ENCODE data around the gene COX5A.
"Not testable (repeated sequence)": the region's sequence is repeated elsewhere in the genome, so short reads cannot be mapped to it uniquely, and the experiment has no call there.

COX5A gene

DNA sequence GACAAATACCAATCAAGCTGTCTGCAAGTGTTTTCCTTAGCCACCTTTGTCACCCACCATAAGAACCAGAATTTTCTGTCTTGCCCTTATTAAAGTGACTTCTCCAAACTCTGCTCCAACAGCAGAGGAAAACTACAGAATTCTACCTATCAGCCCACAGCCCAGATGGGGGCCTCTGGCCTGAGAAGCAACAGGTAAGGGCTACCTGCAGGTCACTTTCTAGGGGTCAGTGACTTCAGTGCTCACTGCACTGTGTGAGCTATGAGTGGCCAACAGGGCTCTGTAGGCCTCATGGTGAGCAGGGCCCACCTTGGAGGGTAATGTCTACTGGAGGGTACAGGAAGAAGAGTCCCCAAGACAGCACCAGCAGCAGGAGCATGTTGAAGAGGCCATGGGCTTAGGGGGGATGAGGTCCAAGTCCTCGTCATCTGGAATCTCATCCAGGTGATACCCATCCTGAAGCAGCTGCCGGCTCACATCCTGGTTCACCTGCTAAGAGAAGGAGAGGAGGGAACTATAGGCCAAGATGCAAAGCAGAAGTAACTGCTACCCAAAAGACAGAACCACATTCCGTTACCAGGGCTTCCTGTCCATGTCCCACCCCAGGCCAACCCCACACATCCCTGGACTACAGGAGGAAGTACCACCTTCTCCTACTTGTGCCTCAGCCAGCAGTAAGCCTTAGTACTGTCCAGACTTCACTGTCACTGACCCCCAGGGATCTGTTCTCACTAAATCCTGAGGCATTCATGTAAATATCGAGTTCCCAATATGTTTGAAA, 35.4 kb downstream of the COX5A start:
- DNase-seq (ENCODE audit: low read depth in 2 of 2) = no peak

DNA sequence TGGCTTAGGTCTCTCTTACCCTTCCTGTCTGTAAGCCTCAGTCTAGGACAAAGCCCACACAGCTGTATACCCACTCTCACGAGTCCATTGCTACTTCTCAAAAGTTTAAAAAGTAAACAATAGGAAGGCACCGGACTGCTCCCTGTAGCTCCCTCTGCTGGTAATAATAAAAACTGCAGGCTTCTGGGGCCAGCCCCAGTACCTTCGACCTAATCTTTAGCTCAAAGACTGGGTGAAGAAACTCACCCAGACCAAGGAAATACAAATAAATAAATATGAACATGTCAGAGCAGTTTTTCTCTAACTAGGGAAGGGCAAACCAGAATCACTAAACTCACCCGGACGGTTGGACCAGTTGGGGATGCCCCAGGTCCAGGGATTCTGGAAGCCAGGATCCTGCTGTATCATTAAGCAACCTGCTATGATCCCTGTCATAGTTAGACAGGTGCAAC, 36.2 kb downstream of the COX5A start:
- DNase-seq (ENCODE audit: low read depth in 2 of 2) = peak in 1 of 2 experiments; percentile 53

DNA sequence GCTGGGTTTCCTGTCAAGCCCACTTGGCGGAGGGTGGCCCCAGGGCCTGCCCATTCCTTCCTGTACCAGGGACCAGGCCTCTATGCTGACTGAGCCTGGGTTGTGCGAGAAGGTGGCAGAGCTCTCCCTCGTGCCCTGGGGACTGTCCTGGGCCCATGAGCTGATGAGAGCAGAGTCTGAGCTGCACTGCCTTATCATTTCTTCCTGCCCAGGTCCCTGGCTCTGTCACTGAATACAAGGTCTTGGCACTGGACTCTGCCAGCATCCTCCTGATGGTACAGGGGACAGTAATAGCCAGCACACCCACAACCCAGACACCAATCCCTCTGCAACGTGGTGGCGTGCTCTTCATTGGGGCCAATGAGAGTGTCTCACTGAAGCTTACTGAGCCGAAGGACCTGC, 40.6 kb downstream of the COX5A start:
- no peak for DNase-seq (ENCODE audit: low read depth in 2 of 2)

DNA sequence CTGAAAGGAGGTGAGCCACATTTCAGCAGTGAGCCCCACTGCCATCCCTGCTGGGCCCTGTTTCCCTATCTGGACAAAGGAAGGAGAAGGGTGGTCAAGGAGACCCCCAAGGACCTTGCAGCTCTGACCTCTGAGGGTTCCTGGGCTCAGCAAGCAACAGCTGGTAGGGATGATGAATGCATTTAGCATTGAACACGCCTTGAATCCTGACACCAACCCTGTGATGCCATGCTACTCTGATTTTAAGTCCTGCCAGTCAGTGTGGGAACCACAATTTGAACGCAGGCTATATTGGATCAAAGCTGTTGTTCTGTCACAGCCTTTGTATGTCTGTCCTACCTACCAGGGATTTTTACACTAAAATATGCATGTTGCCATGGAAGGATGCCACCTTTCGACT, 41.6 kb downstream of the COX5A start:
- DNase-seq (ENCODE audit: low read depth in 2 of 2) = no peak

DNA sequence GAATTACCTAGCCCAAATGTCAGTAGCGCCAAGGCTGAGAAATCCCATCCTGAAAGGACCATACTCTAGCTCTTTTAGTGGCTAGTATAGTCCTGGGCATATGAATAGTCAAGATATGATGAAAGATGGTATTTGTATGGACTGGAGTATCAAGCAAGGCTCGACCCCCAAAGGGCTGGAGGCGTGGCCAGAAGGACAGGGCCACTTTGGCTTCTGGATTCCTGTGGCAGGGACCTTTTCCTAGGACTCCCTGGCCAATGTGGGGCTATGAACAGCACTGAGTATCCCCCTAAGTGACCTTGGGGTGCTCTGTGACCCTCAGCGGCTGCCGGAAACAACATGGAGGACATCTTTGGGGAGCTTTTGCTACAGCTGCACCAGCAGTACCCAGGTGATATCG, 42.0 kb downstream of the COX5A start:
- DNase-seq (ENCODE audit: low read depth in 2 of 2) = no peak

DNA sequence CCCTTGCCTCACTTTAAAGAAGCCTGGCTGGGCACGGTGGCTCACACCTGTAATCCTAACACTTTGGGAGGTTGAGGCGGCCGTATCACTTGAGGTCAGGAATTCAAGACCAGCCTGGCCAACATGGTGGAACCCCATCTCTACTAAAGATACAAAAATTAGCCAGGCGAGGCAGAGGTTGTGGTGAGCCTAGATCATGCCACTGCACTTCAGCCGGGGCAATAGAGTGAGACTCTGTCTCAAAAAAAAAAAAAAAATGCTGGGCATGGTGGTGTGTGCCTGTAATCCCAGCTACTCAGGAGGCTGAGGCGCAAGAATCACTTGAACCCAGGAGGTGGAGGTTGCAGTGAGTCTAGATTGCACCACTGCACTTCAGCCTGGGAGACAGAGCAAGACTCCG, 43.5 kb downstream of the COX5A start:
- not testable (repeated sequence) for DNase-seq (ENCODE audit: low read depth in 2 of 2)

DNA sequence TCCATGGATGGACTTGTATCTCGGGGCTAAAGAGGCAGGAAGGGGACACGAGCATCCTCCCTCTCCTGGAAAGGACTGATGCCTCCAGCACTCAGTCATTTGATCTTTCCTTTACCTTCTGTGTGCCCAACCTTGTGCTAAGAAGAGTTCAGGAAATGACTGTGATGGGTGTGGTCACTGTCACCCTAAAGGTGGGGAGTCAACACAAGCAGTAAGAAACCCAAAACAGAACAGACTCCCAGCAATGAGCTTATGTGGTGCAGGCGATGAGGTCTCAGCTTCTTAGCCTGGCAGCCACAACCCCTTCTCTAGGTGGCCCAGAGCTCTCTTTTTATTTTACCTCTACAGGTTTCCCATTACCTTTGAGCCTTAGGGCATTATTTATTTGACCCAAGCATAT, 44.2 kb downstream of the COX5A start:
- no peak for DNase-seq (ENCODE audit: low read depth in 2 of 2)

DNA sequence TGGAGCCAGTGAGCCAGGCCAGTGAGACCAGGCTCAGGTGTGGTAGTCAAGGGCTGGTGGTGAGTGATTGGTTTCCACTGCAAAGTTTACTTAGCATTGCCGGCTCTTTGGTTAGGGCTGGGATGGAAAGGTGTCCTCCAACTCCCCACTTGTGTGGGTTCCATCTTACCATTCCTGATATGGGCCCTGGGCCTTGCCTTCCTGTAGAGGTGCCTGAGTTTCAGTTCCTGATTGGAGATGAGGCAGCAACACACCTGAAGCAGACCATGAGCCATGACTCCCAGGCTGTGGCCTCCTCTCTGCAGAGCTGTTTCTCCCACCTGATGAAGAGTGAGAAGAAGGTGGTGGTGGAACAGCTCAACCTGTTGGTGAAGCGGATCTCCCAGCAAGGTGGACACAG, 44.9 kb downstream of the COX5A start:
- DNase-seq (ENCODE audit: low read depth in 2 of 2) = no peak

DNA sequence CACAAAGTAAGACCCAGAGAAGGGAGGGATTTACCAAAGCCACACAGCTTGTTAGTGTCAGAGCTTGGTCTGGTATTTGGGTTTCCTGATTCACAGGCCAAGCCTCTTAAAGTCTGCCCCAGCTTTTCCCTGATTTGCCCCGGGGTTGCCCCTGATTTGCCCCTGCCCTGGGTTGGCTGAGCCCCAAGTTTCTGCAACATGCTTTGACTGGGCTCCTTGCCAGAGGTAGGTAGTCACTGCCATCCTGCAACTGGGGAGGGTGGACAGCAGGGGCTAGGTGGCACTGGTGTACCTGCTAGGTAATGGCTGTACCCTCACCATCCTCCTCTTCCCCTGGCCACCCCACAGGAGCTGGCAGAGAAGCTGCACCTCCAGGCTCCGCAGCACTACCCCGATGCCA, 45.6 kb downstream of the COX5A start:
- no peak for DNase-seq (ENCODE audit: low read depth in 2 of 2)

DNA sequence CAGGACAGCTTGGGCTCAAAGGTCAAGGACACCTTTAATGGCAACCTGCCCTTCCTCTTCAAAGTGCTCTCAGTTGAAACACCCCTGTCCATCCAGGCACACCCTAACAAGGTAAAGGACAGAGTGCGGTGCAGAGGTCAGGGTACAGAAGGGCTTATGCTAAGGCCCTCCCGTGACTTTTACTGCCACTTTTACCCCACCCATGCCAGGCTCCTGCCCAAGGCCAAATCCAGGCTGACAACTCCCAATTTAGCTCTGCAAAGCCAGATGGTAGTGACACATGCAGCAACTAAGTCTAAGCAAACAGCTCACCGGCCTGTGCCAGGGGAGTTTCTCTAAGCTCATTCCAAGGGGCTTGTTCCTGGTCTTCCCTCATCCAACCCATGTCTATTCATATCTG, 46.4 kb downstream of the COX5A start:
- DNase-seq (ENCODE audit: low read depth in 2 of 2) = no peak

DNA sequence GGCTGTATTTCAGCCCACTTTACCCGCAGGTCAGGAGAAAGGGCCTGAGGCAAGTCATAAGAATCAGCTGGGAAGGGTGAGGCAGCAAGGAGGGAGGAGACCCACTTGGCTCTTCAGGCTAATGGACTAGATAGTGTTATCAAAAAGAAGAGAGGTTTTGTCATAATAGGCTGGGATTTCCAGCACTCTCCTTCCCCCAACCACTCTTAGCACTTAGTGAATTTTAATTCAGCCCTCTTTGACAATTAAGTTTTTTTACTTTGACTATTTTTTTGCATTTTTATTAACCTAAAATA, 47.3 kb downstream of the COX5A start:
- no peak for DNase-seq (ENCODE audit: low read depth in 2 of 2)

DNA sequence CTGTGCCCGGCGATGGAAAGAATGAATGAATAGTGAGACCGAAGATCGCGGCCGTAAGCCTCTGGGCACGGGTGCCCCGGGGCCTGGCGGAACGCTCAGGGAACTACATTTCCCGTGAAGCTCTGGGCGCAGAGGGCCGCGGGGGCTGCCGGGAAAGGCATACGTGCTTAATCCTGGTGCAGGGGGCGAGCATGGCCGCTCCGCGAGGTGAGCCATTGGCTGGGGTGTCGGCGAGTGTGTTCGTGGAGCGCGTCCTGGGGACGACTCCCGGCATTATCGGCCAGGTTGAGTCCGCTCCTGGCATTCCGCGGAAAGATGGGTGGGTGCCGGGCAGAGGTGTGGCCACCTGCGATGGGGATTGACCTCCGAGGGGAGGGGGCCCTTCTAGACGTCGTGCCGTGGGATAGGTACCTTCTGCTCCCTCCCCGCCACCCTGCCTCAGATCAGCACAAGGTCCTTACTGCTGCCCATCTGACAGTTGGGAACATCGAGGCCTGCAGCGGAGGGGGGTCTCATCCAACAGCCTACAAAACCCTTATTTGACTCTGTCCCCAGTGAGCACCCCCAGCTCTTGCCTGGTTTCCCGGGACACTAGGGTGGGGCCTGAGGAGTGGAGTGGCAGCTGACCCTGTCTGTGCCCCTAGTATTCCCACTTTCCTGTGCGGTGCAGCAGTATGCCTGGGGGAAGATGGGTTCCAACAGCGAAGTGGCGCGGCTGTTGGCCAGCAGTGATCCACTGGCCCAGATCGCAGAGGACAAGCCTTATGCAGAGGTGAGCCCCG, 47.8 kb downstream of the COX5A start, which contains the start of gene MPI:
TSS of gene MPI (plus strand) at position 160 of the 782 bp plus-strand sequence. CDS start at position 192, 32 bp downstream.
- DNase-seq (ENCODE audit: low read depth in 2 of 2) = peak; percentile 77 to 87

DNA sequence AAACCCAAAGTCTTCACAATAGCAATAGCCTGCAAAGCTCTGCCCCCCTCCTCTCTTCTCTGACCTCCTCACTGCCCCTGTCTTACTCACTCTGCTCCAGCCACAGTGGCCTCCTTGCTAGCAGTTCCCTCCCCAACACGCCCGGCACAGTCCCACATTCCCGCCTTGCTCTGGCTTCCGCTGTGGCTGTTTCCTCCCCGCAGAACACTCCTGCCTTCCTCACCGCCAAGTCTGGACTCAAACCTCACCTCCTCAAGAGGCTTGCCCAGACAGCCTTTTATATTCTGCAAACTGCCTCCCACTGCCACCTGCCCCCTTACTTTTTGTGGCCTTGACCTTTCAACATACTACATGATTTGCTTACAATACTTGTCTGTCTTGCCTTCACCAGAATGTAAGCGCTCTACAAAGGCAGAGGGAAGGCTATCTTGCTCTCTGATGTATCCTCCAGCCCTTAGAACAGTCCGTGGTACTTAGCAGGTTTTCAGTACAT, 48.4 kb downstream of the COX5A start:
- peak in 1 of 2 experiments; percentile 18 for DNase-seq (ENCODE audit: low read depth in 2 of 2)

DNA sequence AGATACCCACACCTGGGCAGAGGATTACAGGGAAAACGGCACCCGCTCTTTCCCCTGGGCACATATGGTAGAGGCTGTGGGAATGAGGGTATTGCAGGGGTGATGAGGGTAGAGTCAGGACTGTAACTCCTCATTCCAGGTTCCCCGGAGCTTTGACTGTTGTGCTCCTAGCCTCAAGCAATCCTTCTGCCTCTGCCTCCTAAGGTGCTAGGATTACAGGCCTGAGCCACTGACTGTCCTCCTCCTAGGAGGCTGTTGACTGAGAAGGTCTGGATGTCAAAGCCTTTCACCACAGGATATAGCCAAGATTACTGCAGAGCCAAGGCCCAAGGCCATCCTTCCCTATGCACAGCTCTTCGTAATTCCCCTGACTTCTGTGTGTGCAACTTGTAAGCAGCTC, 49.2 kb downstream of the COX5A start:
- no peak for DNase-seq (ENCODE audit: low read depth in 2 of 2)

DNA sequence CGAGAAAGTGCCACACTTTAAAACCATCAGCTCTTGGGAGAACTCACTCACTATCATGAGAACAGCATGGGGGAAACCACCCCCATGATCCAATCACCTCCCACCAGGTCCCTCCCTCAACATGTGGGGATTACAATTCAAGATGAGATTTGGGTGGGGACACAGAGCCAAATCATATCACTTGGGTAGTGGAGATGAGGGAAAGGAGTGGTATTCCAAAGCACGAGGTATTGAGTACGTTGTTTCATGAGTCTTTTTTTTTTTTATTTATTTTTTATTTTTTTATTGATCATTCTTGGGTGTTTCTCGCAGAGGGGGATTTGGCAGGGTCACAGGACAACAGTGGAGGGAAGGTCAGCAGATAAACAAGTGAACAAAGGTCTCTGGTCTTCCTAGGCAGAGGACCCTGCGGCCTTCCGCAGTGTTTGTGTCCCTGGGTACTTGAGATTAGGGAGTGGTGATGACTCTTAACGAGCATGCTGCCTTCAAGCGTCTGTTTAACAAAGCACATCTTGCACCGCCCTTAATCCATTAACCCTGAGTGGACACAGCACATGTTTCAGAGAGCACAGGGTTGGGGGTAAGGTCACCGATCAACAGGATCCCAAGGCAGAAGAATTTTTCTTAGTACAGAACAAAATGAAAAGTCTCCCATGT, 50.2 kb downstream of the COX5A start:
- DNase-seq (ENCODE audit: low read depth in 2 of 2) = not testable (repeated sequence)

DNA sequence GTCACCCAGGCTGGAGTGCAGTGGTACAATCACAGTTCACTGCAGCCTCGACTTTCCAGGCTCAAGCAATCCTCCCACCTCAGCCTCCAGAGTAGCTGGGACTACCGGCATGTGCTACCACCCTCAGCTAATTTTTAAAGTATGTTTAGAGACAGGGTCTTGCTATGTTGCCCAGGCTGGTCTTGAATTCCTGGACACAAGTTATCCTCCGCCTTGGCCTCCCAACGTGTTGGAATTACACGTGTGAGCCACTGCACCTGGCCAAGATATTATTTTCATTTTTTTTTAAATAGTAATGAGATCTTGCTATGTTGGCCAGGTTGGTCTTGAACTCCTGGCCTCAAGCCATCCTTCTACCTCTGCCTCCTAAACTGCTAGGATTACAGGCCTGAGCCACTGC, 52.4 kb downstream of the COX5A start:
- no peak for DNase-seq (ENCODE audit: low read depth in 2 of 2)

DNA sequence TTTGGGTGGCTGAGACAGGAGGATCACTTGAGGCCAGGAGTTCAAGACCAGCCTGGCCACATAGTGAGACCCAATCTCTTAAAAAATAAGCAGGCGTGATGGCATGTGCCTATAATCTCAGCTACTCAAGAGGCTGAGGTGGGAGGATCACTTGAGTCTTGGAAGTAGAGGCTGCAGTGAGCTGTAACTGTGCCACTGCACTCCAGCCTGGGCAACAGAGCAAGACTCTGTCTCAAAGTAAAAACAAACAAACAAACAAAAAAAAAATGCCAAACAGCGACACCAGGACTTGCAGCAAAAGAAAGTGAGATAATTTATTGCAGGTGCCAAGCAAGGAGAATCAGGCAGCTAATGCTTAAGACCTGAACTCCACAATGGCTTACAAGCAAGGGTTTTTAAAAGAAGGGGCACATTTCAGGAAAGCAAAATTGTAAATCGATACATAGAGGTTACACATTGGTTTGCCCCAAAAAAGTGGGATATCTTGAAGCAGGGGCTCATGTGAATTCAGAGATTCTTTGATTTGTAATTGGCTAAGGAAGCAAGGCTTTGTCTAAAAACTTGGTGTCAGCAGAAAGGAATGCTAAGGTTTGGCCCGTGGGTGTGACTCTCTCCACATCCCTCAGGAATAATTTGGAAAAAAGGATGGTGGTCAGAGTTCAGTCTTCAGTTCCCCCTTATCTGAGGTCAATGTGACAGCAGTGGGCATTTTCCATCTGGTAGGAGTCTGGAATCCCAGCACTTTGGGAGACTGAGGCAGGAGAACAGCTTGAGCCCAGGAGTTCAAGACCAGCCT, 53.2 kb downstream of the COX5A start:
- no peak for DNase-seq (ENCODE audit: low read depth in 2 of 2)

DNA sequence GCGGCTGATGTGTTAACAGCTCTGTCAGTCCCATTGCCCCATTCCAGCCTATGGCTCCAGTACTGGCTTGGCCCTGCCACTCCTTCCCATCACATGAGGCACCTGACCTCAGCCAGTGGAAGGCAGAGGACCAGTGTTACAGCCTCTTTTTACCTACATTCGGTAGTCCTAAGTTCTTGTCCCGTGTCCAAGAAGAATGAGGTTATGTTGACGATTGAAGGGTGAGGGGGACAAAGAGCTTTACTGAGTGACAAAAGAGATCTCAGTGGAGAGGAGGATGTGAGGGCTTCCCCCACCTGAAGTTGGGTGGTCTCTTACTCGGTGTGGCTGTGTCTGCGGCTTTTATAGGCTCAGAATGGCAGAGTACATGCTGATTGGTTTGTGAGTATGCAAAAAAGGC, 55.3 kb downstream of the COX5A start:
- DNase-seq (ENCODE audit: low read depth in 2 of 2) = no peak

DNA sequence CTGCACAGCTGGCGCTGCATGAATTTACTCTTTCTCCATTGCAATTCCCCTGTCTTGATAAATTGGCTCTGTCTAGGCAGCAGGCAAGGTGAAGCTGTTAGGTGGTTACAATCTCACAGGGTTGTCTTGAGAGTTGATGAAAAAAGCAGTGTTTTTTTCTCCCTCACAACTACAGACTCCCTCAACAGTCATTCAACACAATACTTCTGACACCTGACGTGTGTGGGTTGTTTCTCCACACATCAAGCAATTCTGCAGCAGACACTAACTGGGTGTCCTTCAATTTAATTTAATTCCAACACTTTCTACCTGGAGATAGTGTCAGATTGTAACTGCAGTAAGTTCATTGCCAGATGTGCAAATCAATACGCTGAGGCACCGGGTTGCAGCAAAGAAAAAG, 59.6 kb downstream of the COX5A start:
- no peak for DNase-seq (ENCODE audit: low read depth in 2 of 2)

DNA sequence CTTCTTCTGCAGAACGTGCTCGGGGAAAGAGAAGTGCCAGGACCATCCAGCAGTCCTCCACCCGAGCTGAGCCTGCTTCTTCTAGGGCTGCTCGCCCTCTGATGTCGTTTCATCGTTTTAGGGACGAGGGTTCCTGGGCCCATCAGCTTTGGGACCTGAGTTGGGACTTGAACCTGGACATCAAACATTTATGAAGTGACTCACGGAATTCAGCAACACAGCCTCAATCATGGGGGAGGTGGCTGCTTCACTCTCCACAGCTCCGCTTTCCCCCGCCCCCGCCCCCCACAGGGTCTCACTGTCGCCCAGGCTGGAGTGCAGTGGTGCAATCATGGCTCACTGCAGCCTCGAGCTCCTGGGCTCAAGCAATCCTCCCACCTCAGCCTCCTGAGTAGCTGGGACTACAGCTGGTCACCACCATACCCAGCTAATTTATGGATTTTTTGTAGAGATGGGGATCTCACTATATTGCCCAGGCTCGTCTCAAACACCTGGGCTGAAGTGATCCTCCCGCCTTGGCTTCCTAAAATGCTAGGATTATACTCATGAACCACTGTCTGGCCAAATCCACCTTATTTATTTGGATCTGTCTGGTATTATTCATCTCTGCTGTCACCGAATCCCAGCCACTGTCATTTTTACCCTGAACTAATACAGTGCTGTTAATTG, 64.0 kb downstream of the COX5A start:
- DNase-seq (ENCODE audit: low read depth in 2 of 2) = no peak

All from stimulated activated CD4-positive, alpha-beta T cell treated with anti-CD3 and anti-CD28 coated beads, Interleukin-12 subunit alpha, Interleukin-12 subunit beta, amount 100 ng/mL, for 24 hours (primary cell).